HL-60 (cell line): ENCODE measurements around the gene NOS1AP.

Experiments
- GABPA ChIP-seq: IDR thresholded peaks from 2 replicates; pipeline ENCODE4 v1.6.1; 2012; ENCODE audit warnings: low read depth
- POLR2AphosphoS5 ChIP-seq: IDR thresholded peaks from 2 replicates; pipeline ENCODE4 v1.6.1; 2012; ENCODE audit warnings: low read depth
- SPI1 ChIP-seq: IDR thresholded peaks from 2 replicates; pipeline ENCODE4 v1.6.1; 2012; ENCODE audit warnings: low read depth, mild to moderate bottlenecking, borderline replicate concordance
- TF ChIP-seq, protein P1 (sequence below): IDR thresholded peaks from one replicate; pipeline ENCODE4 v1.5.1; 2011; ENCODE audit warnings: low read length, control low read depth, inconsistent platforms; ENCODE audit not compliant: insufficient read depth
- TF ChIP-seq, protein P2 (sequence below): IDR thresholded peaks from 2 replicates; pipeline ENCODE4 v1.6.1; 2012; ENCODE audit warnings: low read depth; ENCODE audit not compliant: insufficient replicate concordance

DNA sequence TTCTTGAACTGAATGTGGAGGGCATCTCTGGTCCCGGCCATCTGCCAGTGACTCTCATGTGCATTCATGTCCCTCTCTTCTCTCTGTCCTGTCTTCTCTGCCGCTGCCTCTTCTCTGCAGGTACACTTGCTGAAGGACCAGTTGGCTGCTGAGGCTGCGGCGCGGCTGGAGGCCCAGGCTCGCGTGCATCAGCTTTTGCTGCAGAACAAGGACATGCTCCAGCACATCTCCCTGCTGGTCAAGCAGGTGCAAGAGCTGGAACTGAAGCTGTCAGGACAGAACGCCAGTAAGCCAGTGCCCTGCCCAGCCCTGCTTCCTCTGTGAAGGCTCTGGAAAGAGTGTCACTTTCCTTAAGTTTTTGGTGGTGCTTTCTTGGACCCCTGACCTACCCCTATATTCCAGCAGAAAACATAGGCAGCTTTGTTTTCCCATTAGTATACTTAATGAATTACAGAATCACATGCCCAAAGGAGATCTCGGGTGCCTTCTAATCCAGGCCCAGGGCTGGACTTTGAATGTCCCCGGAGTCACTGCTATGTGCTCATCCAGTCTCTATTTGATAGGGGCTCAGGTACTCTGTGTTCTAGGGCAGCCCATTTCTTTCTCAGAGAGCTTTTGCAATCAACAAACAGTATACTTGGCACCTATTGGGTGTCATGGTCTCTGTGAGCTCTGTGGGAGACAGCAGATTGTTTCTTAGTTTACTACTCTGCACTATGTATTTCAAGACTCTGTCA is 296.0 kb downstream of the NOS1AP start:
- TF ChIP-seq, protein P1, sequence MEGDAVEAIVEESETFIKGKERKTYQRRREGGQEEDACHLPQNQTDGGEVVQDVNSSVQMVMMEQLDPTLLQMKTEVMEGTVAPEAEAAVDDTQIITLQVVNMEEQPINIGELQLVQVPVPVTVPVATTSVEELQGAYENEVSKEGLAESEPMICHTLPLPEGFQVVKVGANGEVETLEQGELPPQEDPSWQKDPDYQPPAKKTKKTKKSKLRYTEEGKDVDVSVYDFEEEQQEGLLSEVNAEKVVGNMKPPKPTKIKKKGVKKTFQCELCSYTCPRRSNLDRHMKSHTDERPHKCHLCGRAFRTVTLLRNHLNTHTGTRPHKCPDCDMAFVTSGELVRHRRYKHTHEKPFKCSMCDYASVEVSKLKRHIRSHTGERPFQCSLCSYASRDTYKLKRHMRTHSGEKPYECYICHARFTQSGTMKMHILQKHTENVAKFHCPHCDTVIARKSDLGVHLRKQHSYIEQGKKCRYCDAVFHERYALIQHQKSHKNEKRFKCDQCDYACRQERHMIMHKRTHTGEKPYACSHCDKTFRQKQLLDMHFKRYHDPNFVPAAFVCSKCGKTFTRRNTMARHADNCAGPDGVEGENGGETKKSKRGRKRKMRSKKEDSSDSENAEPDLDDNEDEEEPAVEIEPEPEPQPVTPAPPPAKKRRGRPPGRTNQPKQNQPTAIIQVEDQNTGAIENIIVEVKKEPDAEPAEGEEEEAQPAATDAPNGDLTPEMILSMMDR = no peak
- TF ChIP-seq, protein P2, sequence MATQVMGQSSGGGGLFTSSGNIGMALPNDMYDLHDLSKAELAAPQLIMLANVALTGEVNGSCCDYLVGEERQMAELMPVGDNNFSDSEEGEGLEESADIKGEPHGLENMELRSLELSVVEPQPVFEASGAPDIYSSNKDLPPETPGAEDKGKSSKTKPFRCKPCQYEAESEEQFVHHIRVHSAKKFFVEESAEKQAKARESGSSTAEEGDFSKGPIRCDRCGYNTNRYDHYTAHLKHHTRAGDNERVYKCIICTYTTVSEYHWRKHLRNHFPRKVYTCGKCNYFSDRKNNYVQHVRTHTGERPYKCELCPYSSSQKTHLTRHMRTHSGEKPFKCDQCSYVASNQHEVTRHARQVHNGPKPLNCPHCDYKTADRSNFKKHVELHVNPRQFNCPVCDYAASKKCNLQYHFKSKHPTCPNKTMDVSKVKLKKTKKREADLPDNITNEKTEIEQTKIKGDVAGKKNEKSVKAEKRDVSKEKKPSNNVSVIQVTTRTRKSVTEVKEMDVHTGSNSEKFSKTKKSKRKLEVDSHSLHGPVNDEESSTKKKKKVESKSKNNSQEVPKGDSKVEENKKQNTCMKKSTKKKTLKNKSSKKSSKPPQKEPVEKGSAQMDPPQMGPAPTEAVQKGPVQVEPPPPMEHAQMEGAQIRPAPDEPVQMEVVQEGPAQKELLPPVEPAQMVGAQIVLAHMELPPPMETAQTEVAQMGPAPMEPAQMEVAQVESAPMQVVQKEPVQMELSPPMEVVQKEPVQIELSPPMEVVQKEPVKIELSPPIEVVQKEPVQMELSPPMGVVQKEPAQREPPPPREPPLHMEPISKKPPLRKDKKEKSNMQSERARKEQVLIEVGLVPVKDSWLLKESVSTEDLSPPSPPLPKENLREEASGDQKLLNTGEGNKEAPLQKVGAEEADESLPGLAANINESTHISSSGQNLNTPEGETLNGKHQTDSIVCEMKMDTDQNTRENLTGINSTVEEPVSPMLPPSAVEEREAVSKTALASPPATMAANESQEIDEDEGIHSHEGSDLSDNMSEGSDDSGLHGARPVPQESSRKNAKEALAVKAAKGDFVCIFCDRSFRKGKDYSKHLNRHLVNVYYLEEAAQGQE = no peak
- TF ChIP-seq POLR2AphosphoS5 (no peak), GABPA (no peak), SPI1 (no peak)
